OCI-LY7 (cell line): ENCODE results near the gene MAP2K2. TPM values are rescaled to one million over a fixed set of nuclear protein-coding genes. Genes with fewer than 3 reads are reported as not detected.

ENCODE experiments used
- BruUV-seq: library from RNA; stranded (reverse); fragments of 400-500 nt; replicated peaks from 2 replicates; lab custom pipeline; 2021; lab: Mats Ljungman, UMichigan
- CTCF ChIA-PET: fragments of 300-600 bp; sonication (Branson Sonifier 250); formaldehyde crosslinking; loops from one replicate; lab custom pipeline; 2022; ENCODE audit warnings: antibody characterized with exemption; ENCODE audit not compliant: unreplicated experiment; lab: Charles Lee
- POLR2A ChIA-PET: fragments of 300-600 bp; sonication (Branson Sonifier 250); formaldehyde crosslinking; loops from one replicate; lab custom pipeline; 2022; ENCODE audit warnings: antibody characterized with exemption; lab: Charles Lee
- DNase-seq: peaks from one replicate; pipeline ENCODE4 v3.0.0-alpha.2; 2015; ENCODE audit warnings: low spot score
- H2AFZ ChIP-seq: fragments of 200-600 bp; sonication (generic), shearing (Covaris generic); 2 replicates; pipeline ENCODE4 v1.6.1; 2014; ENCODE audit warnings: mild to moderate bottlenecking, antibody characterized with exemption, low read length, moderate library complexity
- H3K27ac ChIP-seq: fragments of 200-600 bp; sonication (generic); 2 replicates; pipeline ENCODE4 v1.5.1; 2014; ENCODE audit warnings: mixed run types, low read depth, mild to moderate bottlenecking, moderate library complexity, low read length, inconsistent platforms; ENCODE audit not compliant: poor library complexity, severe bottlenecking
- H3K36me3 ChIP-seq: fragments of 200-600 bp; sonication (generic); 2 replicates; pipeline ENCODE4 v1.6.1; 2014; ENCODE audit warnings: mild to moderate bottlenecking, antibody characterized with exemption, low read length, moderate library complexity, mixed read lengths; ENCODE audit not compliant: insufficient read depth
- H3K4me1 ChIP-seq: fragments of 200-600 bp; sonication (generic); 2 replicates; pipeline ENCODE4 v1.5.1; 2014; ENCODE audit warnings: mild to moderate bottlenecking, low read length; ENCODE audit not compliant: insufficient read depth, poor library complexity, severe bottlenecking
- H3K4me2 ChIP-seq: fragments of 200-600 bp; sonication (generic); 2 replicates; pipeline ENCODE4 v1.6.1; 2014; ENCODE audit warnings: mild to moderate bottlenecking, low read length
- H3K4me3 ChIP-seq: fragments of 200-600 bp; sonication (generic); 2 replicates; pipeline ENCODE4 v1.5.1; 2014; ENCODE audit warnings: mild to moderate bottlenecking, low read depth, low read length; ENCODE audit not compliant: poor library complexity, severe bottlenecking
- H3K79me2 ChIP-seq: fragments of 200-600 bp; sonication (generic); 2 replicates; pipeline ENCODE4 v1.6.1; 2016; ENCODE audit warnings: low read depth, mild to moderate bottlenecking, low read length, moderate library complexity, mixed read lengths; ENCODE audit not compliant: insufficient read depth
- H3K9me2 ChIP-seq: fragments of 200-600 bp; sonication (generic); 2 replicates; pipeline ENCODE4 v1.6.1; 2016; ENCODE audit warnings: mild to moderate bottlenecking, low read length, mixed read lengths; ENCODE audit not compliant: insufficient read depth
- H3K9me3 ChIP-seq: fragments of 200-600 bp; sonication (generic); 2 replicates; pipeline ENCODE4 v1.6.1; 2014; ENCODE audit warnings: mild to moderate bottlenecking, mixed run types, low read length, mixed read lengths
- H4K20me1 ChIP-seq: fragments of 200-600 bp; sonication (generic); 2 replicates; pipeline ENCODE4 v1.6.1; 2014; ENCODE audit warnings: mild to moderate bottlenecking, antibody characterized with exemption, low read length, moderate library complexity, mixed read lengths; ENCODE audit not compliant: insufficient read depth
- EZH2phosphoT487 ChIP-seq: fragments of 200-600 bp; sonication (generic); IDR thresholded peaks from 2 replicates; pipeline ENCODE4 v1.6.1; 2018; ENCODE audit warnings: low read depth, borderline replicate concordance, mild to moderate bottlenecking, mixed run types, antibody characterized with exemption, low read length, moderate library complexity, mixed read lengths
- intact Hi-C: fragments of 100-400 bp; cut with micrococcal nuclease; formaldehyde crosslinking; loops from one replicate; pipeline ENCODE4 v1.10.0; 2022; ENCODE audit not compliant: unreplicated experiment
- total RNA-seq, 2 experiments: library from RNA; depleted of rRNA in 1 of 2; stranded (reverse); fragments of >200 nt in 1 of 2; shearing (Covaris generic) in 1 of 2; gene quantifications; 2 replicates each; pipeline ENCODE4 v1.2.3, GENCODE V29; 2014 to 2022
- TF ChIP-seq, protein P1 (sequence below): fragments of 200-600 bp; sonication (generic); conservative IDR thresholded peaks from 2 replicates; pipeline ENCODE4 v1.5.1; 2014; ENCODE audit warnings: mild to moderate bottlenecking, antibody characterized with exemption, low read length, moderate library complexity, mixed read lengths

MAP2K2 gene
- total RNA-seq, 2 experiments from 2014 or later: 105 to 116 TPM

DNA sequence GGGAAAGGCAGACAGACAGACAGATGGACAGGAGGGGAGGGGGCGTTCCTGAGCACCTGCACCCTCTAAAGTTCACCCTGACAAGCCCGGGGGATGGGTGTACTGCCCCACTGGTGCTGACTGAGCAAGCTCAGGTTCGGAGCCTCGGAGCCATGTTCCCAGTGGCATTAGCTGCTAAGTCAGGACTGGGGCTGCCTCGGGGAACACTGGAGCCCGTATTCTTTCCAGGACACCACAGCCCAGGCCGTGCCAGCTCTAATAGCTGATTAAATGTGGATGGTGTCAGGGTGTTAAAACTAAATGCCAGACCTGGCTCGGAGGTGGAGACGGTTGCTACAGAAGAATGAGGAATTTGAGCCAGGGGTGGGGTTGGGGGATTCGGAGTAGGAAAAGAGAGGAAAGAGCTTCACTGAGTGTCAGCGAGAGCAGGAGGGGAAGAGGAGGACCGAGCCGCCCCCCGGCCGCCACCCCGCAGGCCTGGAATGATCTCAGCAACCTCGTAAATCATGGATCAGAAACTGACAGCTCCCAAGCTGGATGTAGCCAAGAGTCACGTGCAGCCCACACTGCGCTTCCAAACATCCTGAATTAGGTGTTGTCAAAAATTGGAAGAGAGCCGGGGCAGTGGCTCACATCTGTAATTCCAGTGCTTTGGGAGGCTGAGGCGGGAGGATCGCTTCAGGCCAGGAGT lies 10.4 kb downstream of the MAP2K2 start:
- no peak for TF ChIP-seq EZH2phosphoT487
- TF ChIP-seq, protein P1, sequence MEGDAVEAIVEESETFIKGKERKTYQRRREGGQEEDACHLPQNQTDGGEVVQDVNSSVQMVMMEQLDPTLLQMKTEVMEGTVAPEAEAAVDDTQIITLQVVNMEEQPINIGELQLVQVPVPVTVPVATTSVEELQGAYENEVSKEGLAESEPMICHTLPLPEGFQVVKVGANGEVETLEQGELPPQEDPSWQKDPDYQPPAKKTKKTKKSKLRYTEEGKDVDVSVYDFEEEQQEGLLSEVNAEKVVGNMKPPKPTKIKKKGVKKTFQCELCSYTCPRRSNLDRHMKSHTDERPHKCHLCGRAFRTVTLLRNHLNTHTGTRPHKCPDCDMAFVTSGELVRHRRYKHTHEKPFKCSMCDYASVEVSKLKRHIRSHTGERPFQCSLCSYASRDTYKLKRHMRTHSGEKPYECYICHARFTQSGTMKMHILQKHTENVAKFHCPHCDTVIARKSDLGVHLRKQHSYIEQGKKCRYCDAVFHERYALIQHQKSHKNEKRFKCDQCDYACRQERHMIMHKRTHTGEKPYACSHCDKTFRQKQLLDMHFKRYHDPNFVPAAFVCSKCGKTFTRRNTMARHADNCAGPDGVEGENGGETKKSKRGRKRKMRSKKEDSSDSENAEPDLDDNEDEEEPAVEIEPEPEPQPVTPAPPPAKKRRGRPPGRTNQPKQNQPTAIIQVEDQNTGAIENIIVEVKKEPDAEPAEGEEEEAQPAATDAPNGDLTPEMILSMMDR: no peak
- no peaks in the 10 kb centered on the region for H3K79me2 ChIP-seq
- no peak for DNase-seq
- H3K4me2 ChIP-seq: no peak overlapping the region
- H3K4me3 ChIP-seq: no peak overlapping the region
- intact Hi-C loops: loop anchor here (2.0 kb wide), 1 partner anchor 47 kb away; the partner anchor contains the start of gene ZBTB7A
- ChIA-PET CTCF (no interaction called here), POLR2A (no interaction called here)
- H3K4me1 ChIP-seq: peaks cover 24% of the 10 kb centered on the region
- no peaks in the 10 kb centered on the region for H3K9me3 ChIP-seq
- no peak overlapping the region for H3K27ac ChIP-seq
- H2AFZ ChIP-seq: no peak overlapping the region
- peaks cover 85% of the 10 kb centered on the region for H3K36me3 ChIP-seq
- no peaks in the 10 kb centered on the region for H4K20me1 ChIP-seq
- no TSS peak for BruUV-seq
- no peaks in the 10 kb centered on the region for H3K9me2 ChIP-seq

DNA sequence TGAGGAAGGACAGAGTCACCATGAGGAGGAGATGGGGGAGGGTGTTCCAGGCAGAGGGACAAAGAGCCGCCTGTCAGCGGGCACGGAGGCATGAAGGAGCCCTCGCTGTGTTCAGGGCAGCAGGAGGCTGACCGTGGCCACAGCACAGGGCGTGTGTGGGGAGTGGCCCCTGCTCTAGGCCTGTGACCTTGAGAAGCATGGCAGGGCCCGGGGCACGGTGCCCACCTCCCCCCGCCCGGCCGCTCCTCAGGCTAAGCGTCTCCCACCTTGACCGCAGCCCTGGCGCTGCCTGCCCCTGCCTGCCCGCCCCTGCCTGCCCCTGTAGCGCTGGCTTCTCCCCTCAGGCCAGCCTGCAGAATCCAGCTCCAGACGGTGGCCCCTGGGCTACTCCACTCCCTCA lies 11.6 kb downstream of the MAP2K2 start:
- no peaks in the 10 kb centered on the region for H3K9me3 ChIP-seq
- DNase-seq: no peak
- H2AFZ ChIP-seq: no peak overlapping the region
- POLR2A ChIA-PET: no interaction called here
- H3K79me2 ChIP-seq: no peaks in the 10 kb centered on the region
- intact Hi-C loops: no loop called here
- no peak for TF ChIP-seq EZH2phosphoT487
- TF ChIP-seq, protein P1: no peak
- H3K4me3 ChIP-seq: no peak overlapping the region
- peaks cover 24% of the 10 kb centered on the region for H3K4me1 ChIP-seq
- H4K20me1 ChIP-seq: no peaks in the 10 kb centered on the region
- no peak overlapping the region for H3K27ac ChIP-seq
- H3K36me3 ChIP-seq: peaks cover 86% of the 10 kb centered on the region
- H3K4me2 ChIP-seq: no peak overlapping the region
- no TSS peak for BruUV-seq
- CTCF ChIA-PET: no interaction called here
- no peaks in the 10 kb centered on the region for H3K9me2 ChIP-seq

DNA sequence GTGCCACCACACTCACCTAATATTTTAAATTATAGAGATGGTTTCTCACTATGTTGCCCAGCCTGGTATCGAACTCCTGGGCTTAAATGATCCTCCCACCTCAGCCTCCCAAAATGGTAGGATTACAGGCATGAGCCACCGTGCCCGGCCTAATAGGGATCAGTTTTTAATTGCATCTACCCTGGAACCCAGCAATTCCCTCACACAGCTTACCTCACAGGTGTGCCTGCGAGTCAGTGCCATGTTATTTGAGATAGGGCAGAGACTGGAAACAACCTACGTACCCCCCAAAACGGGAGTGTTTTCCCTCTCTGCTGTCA lies 14.3 kb downstream of the MAP2K2 start:
- Histone ChIP-seq H3K9me2 (no peaks in the 10 kb centered on the region), H3K36me3 (peaks cover 83% of the 10 kb centered on the region), H4K20me1 (no peaks in the 10 kb centered on the region), H3K4me1 (peaks cover 3% of the 10 kb centered on the region), H3K9me3 (no peaks in the 10 kb centered on the region), H3K27ac (no peak overlapping the region), H3K79me2 (no peaks in the 10 kb centered on the region), H2AFZ (no peak overlapping the region), H3K4me3 (no peak overlapping the region), H3K4me2 (no peak overlapping the region)
- intact Hi-C loops: no loop called here
- no peak for DNase-seq
- TF ChIP-seq EZH2phosphoT487: no peak
- TF ChIP-seq, protein P1: no peak
- ChIA-PET CTCF (no interaction called here), POLR2A (interaction anchor here (0.7 kb wide), 1 partner anchor 9 kb away, joined by 3 read pairs; no protein-coding TSS in a partner anchor)
- no TSS peak for BruUV-seq
